Left cardiac atrium (tissue), 4 donors: ENCODE results near the gene PPP1R12B. TPM values are rescaled to one million over a fixed set of nuclear protein-coding genes. Genes with fewer than 3 reads are reported as not detected.
A peak's percentile ranks its signal among the peaks of the same experiment; 100 is the strongest.
"Not testable (repeated sequence)": the region's sequence is repeated elsewhere in the genome, so short reads cannot be mapped to it uniquely, and the experiment has no call there.

Experiments
- ATAC-seq, 2 donors: fragments of 200-7000 bp; cut with Tn5 transposase; one replicate each; pipeline ENCODE4 v1.9.1; 2020; ENCODE audit warnings: mild to moderate bottlenecking in 2 of 2, moderate library complexity in 2 of 2
- DNase-seq: peaks from one replicate; pipeline ENCODE4 v3.0.0-alpha.2; 2020
- intact Hi-C, 2 donors: fragments of 100-400 bp; cut with DNase I; formaldehyde crosslinking; loops; one replicate each; pipeline versions ENCODE4 v1.14.1 to v1.15.1; 2022 to 2023
- total RNA-seq, 2 donors: library from RNA; stranded (reverse); fragmentation: NEBNext Ultra II Directional; extraction: Animal tissue kit (Norgen Biotek cat#: 25700); gene quantifications; one replicate each; pipeline ENCODE4 v1.2.1, GENCODE V29; 2021
- donor health status: DM: no; HTN: yes; CAD: no.
- donor health status: DM: no; HTN: yes; CAD: no; lungs with severe emphysema.
- donor health status: DM: yes; HTN: yes; CAD: no.
- donor health status: Dilated cardiomyopathy.

Gene PPP1R12B
- total RNA-seq, 2 donors from 2014 or later: 416 to 465 TPM

- intact Hi-C loops, ATAC-seq: not testable (repeated sequence)
These were observed 31.5 kb downstream of the PPP1R12B start for GRCh38 chr1:202379884-202380529.

GRCh38 chr1:202380535-202380934, 32.0 kb downstream of the PPP1R12B start:
- ATAC-seq, DNase-seq, intact Hi-C loops: not testable (repeated sequence)

More at GRCh38 chr1:202379884-202380529, 31.5 kb downstream of the PPP1R12B start:
- not testable (repeated sequence) for DNase-seq

- DNase-seq, ATAC-seq, intact Hi-C loops: not testable (repeated sequence)
These were observed 33.4 kb downstream of the PPP1R12B start for GRCh38 chr1:202381867-202382266.

- intact Hi-C loops, DNase-seq, ATAC-seq: not testable (repeated sequence)
These were observed 47.3 kb downstream of the PPP1R12B start for GRCh38 chr1:202395831-202396230.

GRCh38 chr1:202397256-202397655, 48.8 kb downstream of the PPP1R12B start:
- intact Hi-C loops: no loop called here
- DNase-seq (no peak), ATAC-seq (peak in 1 of 2 donors; percentile 42)

- intact Hi-C loops, DNase-seq: not testable (repeated sequence)
- peak; percentile 49 to 67 for ATAC-seq
These were observed 49.9 kb downstream of the PPP1R12B start for GRCh38 chr1:202398439-202398838.

GRCh38 chr1:202401771-202402170, 53.3 kb downstream of the PPP1R12B start:
- intact Hi-C loops, DNase-seq: not testable (repeated sequence)
- ATAC-seq: peak; percentile 28 to 35

- intact Hi-C loops: not testable (repeated sequence)
These were observed 54.9 kb downstream of the PPP1R12B start for GRCh38 chr1:202403381-202403780.

GRCh38 chr1:202405928-202406327, 57.4 kb downstream of the PPP1R12B start:
- no peak for DNase-seq
- no peak for ATAC-seq
- intact Hi-C loops: no loop called here

More at GRCh38 chr1:202403381-202403780, 54.9 kb downstream of the PPP1R12B start:
- not testable (repeated sequence) for DNase-seq, ATAC-seq

GRCh38 chr1:202406896-202407295, 58.4 kb downstream of the PPP1R12B start:
- intact Hi-C loops, ATAC-seq, DNase-seq: not testable (repeated sequence)

- DNase-seq, intact Hi-C loops: not testable (repeated sequence)
- peak; percentile 64 to 81 for ATAC-seq
These were observed 58.9 kb downstream of the PPP1R12B start for GRCh38 chr1:202407378-202407777.

GRCh38 chr1:202410251-202410650, 61.8 kb downstream of the PPP1R12B start:
- DNase-seq, intact Hi-C loops: not testable (repeated sequence)
- peak; percentile 61 to 81 for ATAC-seq

- peak; percentile 74 to 80 for ATAC-seq
- intact Hi-C loops, DNase-seq: not testable (repeated sequence)
These were observed 62.4 kb downstream of the PPP1R12B start for GRCh38 chr1:202410854-202411357.

- intact Hi-C loops: no loop called here
- ATAC-seq (no peak), DNase-seq (no peak)
These were observed 62.9 kb downstream of the PPP1R12B start for GRCh38 chr1:202411422-202411821.

GRCh38 chr1:202412421-202412820, 63.9 kb downstream of the PPP1R12B start:
- DNase-seq, ATAC-seq, intact Hi-C loops: not testable (repeated sequence)

GRCh38 chr1:202416641-202417040, 68.1 kb downstream of the PPP1R12B start:
- intact Hi-C loops: no loop called here

GRCh38 chr1:202417141-202417540, 68.6 kb downstream of the PPP1R12B start:
- ATAC-seq, intact Hi-C loops: not testable (repeated sequence)

More at GRCh38 chr1:202416641-202417040, 68.1 kb downstream of the PPP1R12B start:
- ATAC-seq (no peak), DNase-seq (no peak)

GRCh38 chr1:202417762-202418201, 69.3 kb downstream of the PPP1R12B start:
- ATAC-seq: peak; percentile 27 to 50
- DNase-seq, intact Hi-C loops: not testable (repeated sequence)

More at GRCh38 chr1:202417141-202417540, 68.6 kb downstream of the PPP1R12B start:
- not testable (repeated sequence) for DNase-seq

- intact Hi-C loops, ATAC-seq, DNase-seq: not testable (repeated sequence)
These were observed 71.2 kb downstream of the PPP1R12B start for GRCh38 chr1:202419731-202420130.
